Measurements from ENCODE around the gene HSD17B10. TPM values are rescaled to one million over a fixed set of nuclear protein-coding genes. Genes with fewer than 3 reads are reported as not detected.

HSD17B10 gene
- total and polyA plus RNA-seq, 2 experiments from 2014 or later, result 78.9 to 121 TPM

DNA sequence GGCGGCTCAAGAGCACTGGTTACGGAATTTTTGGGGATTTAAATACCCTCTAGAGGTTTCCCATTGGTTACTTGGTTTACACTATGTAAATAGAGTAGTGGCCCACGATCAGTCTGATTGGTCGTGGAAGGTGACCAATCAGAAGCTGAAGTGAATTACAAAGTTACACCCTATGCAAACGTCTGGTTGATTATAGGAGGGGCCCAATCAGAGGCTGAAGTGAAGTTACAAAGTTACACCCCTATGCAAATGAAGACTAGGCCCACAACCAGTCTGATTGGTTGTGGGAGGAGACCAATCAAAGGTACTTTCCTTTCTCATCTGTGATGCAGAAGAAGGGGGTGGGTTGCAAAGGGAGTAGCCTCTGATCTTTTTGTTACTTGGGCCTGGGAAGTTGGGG, 45.1 kb upstream of the HSD17B10 start:
- Histone ChIP-seq H3K4me1 (ENCODE audit: insufficient read depth) (no peaks in the 10 kb centered on the region), H3F3A (replicated peaks; ENCODE audit: low read depth) (no peaks in the 10 kb centered on the region), H3K4me3 (no peak overlapping the region), H4K20me1 (replicated peaks; ENCODE audit: insufficient read depth) (no peaks in the 10 kb centered on the region), H3K36me3 (ENCODE audit: insufficient read depth) (no peaks in the 10 kb centered on the region), H3K9me2 (ENCODE audit: insufficient read depth) (no peaks in the 10 kb centered on the region), H3K27me3 (ENCODE audit: insufficient read depth) (no peaks in the 10 kb centered on the region), H2AFZ (no peak overlapping the region), H3K4me2 (no peak overlapping the region), H3K27ac (ENCODE audit: low read depth) (no peak overlapping the region), H3K79me2 (replicated peaks; ENCODE audit: insufficient read depth) (no peaks in the 10 kb centered on the region)
- H3K4me1 Mint-ChIP-seq, result peaks cover 6% of the 10 kb centered on the region; the same call in 1 of the 3 replicates
- DNase-seq (ENCODE audit: low spot score) (peak; percentile 63), ATAC-seq (peak; percentile 74)
- peaks cover 5% of the 10 kb centered on the region for H3K27me3 Mint-ChIP-seq (ENCODE audit: insufficient read depth, low read depth, poor library complexity)
- no peak overlapping the region for H3K27ac Mint-ChIP-seq
- peaks cover 4% of the 10 kb centered on the region; the same call in 2 of the 3 replicates for H3K36me3 Mint-ChIP-seq (ENCODE audit: low read depth)
- TF ChIP-seq JUNB (IDR thresholded peaks at IDR 0.05; ENCODE audit: unreplicated experiment) (no peak), EZH2 (IDR thresholded peaks at IDR 0.05; ENCODE audit: low read depth, unreplicated experiment) (no peak), POLR2AphosphoS5 (IDR thresholded peaks at IDR 0.05; ENCODE audit: low read depth) (no peak), NANOG (IDR thresholded peaks at IDR 0.05; ENCODE audit: borderline replicate concordance) (no peak), ZNF114 (CRISPR knock-in tag; IDR thresholded peaks at IDR 0.05) (no peak), ZNF331 (CRISPR knock-in tag; IDR thresholded peaks at IDR 0.05; ENCODE audit: low read depth) (no peak), CREB1 (CRISPR knock-in tag; IDR thresholded peaks at IDR 0.05; ENCODE audit: low read depth) (no peak), EZH2phosphoT487 (IDR thresholded peaks at IDR 0.05; ENCODE audit: unreplicated experiment) (no peak), STAT1 (IDR thresholded peaks at IDR 0.05; ENCODE audit: unreplicated experiment) (no peak)
- TF ChIP-seq, protein P1, sequence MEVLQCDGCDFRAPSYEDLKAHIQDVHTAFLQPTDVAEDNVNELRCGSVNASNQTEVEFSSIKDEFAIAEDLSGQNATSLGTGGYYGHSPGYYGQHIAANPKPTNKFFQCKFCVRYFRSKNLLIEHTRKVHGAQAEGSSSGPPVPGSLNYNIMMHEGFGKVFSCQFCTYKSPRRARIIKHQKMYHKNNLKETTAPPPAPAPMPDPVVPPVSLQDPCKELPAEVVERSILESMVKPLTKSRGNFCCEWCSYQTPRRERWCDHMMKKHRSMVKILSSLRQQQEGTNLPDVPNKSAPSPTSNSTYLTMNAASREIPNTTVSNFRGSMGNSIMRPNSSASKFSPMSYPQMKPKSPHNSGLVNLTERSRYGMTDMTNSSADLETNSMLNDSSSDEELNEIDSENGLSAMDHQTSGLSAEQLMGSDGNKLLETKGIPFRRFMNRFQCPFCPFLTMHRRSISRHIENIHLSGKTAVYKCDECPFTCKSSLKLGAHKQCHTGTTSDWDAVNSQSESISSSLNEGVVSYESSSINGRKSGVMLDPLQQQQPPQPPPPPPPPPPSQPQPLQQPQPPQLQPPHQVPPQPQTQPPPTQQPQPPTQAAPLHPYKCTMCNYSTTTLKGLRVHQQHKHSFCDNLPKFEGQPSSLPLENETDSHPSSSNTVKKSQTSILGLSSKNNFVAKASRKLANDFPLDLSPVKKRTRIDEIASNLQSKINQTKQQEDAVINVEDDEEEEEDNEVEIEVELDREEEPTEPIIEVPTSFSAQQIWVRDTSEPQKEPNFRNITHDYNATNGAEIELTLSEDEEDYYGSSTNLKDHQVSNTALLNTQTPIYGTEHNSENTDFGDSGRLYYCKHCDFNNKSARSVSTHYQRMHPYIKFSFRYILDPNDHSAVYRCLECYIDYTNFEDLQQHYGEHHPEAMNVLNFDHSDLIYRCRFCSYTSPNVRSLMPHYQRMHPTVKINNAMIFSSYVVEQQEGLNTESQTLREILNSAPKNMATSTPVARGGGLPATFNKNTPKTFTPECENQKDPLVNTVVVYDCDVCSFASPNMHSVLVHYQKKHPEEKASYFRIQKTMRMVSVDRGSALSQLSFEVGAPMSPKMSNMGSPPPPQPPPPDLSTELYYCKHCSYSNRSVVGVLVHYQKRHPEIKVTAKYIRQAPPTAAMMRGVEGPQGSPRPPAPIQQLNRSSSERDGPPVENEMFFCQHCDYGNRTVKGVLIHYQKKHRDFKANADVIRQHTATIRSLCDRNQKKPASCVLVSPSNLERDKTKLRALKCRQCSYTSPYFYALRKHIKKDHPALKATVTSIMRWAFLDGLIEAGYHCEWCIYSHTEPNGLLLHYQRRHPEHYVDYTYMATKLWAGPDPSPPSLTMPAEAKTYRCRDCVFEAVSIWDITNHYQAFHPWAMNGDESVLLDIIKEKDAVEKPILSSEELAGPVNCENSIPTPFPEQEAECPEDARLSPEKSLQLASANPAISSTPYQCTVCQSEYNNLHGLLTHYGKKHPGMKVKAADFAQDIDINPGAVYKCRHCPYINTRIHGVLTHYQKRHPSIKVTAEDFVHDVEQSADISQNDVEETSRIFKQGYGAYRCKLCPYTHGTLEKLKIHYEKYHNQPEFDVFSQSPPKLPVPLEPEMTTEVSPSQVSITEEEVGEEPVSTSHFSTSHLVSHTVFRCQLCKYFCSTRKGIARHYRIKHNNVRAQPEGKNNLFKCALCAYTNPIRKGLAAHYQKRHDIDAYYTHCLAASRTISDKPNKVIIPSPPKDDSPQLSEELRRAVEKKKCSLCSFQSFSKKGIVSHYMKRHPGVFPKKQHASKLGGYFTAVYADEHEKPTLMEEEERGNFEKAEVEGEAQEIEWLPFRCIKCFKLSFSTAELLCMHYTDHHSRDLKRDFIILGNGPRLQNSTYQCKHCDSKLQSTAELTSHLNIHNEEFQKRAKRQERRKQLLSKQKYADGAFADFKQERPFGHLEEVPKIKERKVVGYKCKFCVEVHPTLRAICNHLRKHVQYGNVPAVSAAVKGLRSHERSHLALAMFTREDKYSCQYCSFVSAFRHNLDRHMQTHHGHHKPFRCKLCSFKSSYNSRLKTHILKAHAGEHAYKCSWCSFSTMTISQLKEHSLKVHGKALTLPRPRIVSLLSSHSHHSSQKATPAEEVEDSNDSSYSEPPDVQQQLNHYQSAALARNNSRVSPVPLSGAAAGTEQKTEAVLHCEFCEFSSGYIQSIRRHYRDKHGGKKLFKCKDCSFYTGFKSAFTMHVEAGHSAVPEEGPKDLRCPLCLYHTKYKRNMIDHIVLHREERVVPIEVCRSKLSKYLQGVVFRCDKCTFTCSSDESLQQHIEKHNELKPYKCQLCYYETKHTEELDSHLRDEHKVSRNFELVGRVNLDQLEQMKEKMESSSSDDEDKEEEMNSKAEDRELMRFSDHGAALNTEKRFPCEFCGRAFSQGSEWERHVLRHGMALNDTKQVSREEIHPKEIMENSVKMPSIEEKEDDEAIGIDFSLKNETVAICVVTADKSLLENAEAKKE (CRISPR knock-in tag; IDR thresholded peaks at IDR 0.05), result no peak
- TF ChIP-seq, protein P2, sequence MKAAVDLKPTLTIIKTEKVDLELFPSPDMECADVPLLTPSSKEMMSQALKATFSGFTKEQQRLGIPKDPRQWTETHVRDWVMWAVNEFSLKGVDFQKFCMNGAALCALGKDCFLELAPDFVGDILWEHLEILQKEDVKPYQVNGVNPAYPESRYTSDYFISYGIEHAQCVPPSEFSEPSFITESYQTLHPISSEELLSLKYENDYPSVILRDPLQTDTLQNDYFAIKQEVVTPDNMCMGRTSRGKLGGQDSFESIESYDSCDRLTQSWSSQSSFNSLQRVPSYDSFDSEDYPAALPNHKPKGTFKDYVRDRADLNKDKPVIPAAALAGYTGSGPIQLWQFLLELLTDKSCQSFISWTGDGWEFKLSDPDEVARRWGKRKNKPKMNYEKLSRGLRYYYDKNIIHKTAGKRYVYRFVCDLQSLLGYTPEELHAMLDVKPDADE (IDR thresholded peaks at IDR 0.05), result no peak
- TF ChIP-seq, protein P3, sequence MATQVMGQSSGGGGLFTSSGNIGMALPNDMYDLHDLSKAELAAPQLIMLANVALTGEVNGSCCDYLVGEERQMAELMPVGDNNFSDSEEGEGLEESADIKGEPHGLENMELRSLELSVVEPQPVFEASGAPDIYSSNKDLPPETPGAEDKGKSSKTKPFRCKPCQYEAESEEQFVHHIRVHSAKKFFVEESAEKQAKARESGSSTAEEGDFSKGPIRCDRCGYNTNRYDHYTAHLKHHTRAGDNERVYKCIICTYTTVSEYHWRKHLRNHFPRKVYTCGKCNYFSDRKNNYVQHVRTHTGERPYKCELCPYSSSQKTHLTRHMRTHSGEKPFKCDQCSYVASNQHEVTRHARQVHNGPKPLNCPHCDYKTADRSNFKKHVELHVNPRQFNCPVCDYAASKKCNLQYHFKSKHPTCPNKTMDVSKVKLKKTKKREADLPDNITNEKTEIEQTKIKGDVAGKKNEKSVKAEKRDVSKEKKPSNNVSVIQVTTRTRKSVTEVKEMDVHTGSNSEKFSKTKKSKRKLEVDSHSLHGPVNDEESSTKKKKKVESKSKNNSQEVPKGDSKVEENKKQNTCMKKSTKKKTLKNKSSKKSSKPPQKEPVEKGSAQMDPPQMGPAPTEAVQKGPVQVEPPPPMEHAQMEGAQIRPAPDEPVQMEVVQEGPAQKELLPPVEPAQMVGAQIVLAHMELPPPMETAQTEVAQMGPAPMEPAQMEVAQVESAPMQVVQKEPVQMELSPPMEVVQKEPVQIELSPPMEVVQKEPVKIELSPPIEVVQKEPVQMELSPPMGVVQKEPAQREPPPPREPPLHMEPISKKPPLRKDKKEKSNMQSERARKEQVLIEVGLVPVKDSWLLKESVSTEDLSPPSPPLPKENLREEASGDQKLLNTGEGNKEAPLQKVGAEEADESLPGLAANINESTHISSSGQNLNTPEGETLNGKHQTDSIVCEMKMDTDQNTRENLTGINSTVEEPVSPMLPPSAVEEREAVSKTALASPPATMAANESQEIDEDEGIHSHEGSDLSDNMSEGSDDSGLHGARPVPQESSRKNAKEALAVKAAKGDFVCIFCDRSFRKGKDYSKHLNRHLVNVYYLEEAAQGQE (IDR thresholded peaks at IDR 0.05; ENCODE audit: unreplicated experiment), result no peak
- TF ChIP-seq, protein P4, sequence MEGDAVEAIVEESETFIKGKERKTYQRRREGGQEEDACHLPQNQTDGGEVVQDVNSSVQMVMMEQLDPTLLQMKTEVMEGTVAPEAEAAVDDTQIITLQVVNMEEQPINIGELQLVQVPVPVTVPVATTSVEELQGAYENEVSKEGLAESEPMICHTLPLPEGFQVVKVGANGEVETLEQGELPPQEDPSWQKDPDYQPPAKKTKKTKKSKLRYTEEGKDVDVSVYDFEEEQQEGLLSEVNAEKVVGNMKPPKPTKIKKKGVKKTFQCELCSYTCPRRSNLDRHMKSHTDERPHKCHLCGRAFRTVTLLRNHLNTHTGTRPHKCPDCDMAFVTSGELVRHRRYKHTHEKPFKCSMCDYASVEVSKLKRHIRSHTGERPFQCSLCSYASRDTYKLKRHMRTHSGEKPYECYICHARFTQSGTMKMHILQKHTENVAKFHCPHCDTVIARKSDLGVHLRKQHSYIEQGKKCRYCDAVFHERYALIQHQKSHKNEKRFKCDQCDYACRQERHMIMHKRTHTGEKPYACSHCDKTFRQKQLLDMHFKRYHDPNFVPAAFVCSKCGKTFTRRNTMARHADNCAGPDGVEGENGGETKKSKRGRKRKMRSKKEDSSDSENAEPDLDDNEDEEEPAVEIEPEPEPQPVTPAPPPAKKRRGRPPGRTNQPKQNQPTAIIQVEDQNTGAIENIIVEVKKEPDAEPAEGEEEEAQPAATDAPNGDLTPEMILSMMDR (conservative IDR thresholded peaks at IDR 0.05; ENCODE audit: low read depth in 2 of 2), result no peak
- no peak overlapping the region for H3K4me3 Mint-ChIP-seq
- H3K9me3 Mint-ChIP-seq, result no peaks in the 10 kb centered on the region; the same call in 2 of the 3 replicates

Data from GM23338 (cell line).